ENCODE results near the gene ZBTB3.
"Not testable (repeated sequence)": the region's sequence is repeated elsewhere in the genome, so short reads cannot be mapped to it uniquely, and the experiment has no call there.

The ZBTB3 gene

GRCh38 chr11:62752994-62753735, 795 bp downstream of the ZBTB3 start:
- peaks cover 5% of the 10 kb centered on the region for H3K4me1 ChIP-seq (ENCODE audit: control insufficient read depth, insufficient read depth, low read length)
- H3K27me3 ChIP-seq (ENCODE audit: control insufficient read depth, insufficient read depth, low read length), result no peaks in the 10 kb centered on the region
- H3K4me3 ChIP-seq (ENCODE audit: low read depth, low read length), result peak overlapping the region; percentile 96
- H3K9me3 ChIP-seq (ENCODE audit: control insufficient read depth, insufficient read depth, low read length), result no peaks in the 10 kb centered on the region
- peaks cover 22% of the 10 kb centered on the region for H3K36me3 ChIP-seq (ENCODE audit: control insufficient read depth, insufficient read depth, low read length)
- peak overlapping the region; percentile 26 for H3K9ac ChIP-seq (ENCODE audit: low read depth, low read length)

DNA sequence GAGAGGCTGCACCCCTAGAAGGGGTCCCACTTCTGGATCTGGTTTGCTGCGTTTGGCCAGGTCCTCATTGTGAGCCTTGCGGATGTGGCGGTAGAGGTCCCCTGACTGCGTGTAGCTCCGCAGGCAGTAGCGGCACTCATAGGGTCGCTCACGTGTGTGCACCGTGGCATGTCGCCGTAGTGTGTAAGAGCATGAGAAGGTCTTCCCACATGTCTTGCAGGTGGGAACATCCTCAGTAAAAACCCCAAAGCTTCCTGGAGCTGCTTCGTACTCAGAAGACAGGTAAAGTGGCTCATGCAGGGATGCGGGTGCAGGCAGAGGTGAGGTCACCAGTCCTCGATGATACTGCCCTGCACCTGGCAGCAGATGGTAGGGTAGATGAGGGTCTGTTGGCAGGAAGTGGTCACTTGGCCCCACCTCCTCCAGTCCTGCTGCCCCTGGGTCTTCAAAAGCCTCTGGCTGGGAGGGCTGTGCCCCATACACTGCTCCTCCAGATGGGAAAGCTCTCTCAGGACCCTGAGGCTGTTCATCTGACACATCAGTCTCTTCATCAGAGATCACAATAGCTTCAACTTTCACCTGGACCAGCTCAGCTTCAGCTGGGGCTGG, 1.7 kb downstream of the ZBTB3 start:
- no peaks in the 10 kb centered on the region for H3K9me3 ChIP-seq (ENCODE audit: control insufficient read depth, insufficient read depth, low read length)
- peaks cover 22% of the 10 kb centered on the region for H3K36me3 ChIP-seq (ENCODE audit: control insufficient read depth, insufficient read depth, low read length)
- H3K4me1 ChIP-seq (ENCODE audit: control insufficient read depth, insufficient read depth, low read length), result peaks cover 5% of the 10 kb centered on the region
- H3K4me3 ChIP-seq (ENCODE audit: low read depth, low read length), result no peak overlapping the region
- no peak overlapping the region for H3K9ac ChIP-seq (ENCODE audit: low read depth, low read length)
- H3K27me3 ChIP-seq (ENCODE audit: control insufficient read depth, insufficient read depth, low read length), result no peaks in the 10 kb centered on the region

GRCh38 chr11:62749931-62750330, 4.0 kb downstream of the ZBTB3 start:
- H3K4me1 ChIP-seq (ENCODE audit: control insufficient read depth, insufficient read depth, low read length); H3K9ac ChIP-seq (ENCODE audit: low read depth, low read length); H3K9me3 ChIP-seq (ENCODE audit: control insufficient read depth, insufficient read depth, low read length); H3K27me3 ChIP-seq (ENCODE audit: control insufficient read depth, insufficient read depth, low read length); H3K4me3 ChIP-seq (ENCODE audit: low read depth, low read length): not testable (repeated sequence)
- H3K36me3 ChIP-seq (ENCODE audit: control insufficient read depth, insufficient read depth, low read length), result peaks cover 22% of the 10 kb centered on the region

GRCh38 chr11:62747475-62748160, 6.3 kb downstream of the ZBTB3 start:
- H3K4me1 ChIP-seq (ENCODE audit: control insufficient read depth, insufficient read depth, low read length), result no peaks in the 10 kb centered on the region
- no peak overlapping the region for H3K9ac ChIP-seq (ENCODE audit: low read depth, low read length)
- H3K27me3 ChIP-seq (ENCODE audit: control insufficient read depth, insufficient read depth, low read length), result no peaks in the 10 kb centered on the region
- no peaks in the 10 kb centered on the region for H3K9me3 ChIP-seq (ENCODE audit: control insufficient read depth, insufficient read depth, low read length)
- no peak overlapping the region for H3K4me3 ChIP-seq (ENCODE audit: low read depth, low read length)
- peaks cover 15% of the 10 kb centered on the region for H3K36me3 ChIP-seq (ENCODE audit: control insufficient read depth, insufficient read depth, low read length)

DNA sequence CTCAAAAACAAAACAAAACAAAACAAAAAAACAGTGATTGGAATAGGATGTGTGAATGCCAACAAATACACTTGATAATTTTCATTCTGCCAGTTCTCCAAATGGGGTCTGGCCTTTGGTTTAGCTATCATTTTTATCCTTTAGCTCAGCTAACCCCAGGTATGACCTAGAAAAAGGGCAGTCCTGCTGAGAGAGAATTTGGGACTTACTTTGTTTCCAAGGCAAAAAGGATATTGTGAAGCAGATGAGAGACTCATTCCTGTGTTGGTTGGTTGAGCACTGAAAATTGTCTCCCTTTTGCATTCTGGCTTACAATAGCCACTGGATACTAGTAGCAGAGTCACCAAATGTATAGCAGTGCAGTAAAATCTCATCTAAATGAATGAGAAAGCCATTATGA, 16.8 kb downstream of the ZBTB3 start:
- H3K9me3 ChIP-seq (ENCODE audit: control insufficient read depth, insufficient read depth, low read length), result no peaks in the 10 kb centered on the region
- H3K4me3 ChIP-seq (ENCODE audit: low read depth, low read length), result no peak overlapping the region
- H3K4me1 ChIP-seq (ENCODE audit: control insufficient read depth, insufficient read depth, low read length), result no peaks in the 10 kb centered on the region
- H3K9ac ChIP-seq (ENCODE audit: low read depth, low read length), result no peak overlapping the region
- H3K36me3 ChIP-seq (ENCODE audit: control insufficient read depth, insufficient read depth, low read length), result peaks cover 16% of the 10 kb centered on the region
- no peaks in the 10 kb centered on the region for H3K27me3 ChIP-seq (ENCODE audit: control insufficient read depth, insufficient read depth, low read length)

DNA sequence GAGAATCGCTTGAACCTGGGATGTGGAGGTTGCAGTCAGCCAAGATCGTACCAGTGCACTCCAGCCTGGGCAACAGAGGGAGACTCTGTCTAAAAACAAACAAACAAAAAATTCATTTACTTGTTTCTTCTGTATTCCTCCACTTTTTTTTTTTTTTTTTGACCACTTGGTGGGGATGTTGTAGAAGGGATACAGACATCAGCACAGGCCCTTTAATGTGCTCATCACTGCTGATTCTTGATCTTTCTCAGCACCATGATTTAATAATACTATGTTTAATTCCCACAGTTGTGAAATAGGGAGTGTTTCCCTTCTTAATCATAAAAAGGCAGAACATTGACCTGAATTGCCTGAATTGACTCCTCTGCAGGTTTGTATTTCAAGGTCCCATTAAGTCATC, 21.1 kb downstream of the ZBTB3 start:
- peaks cover 3% of the 10 kb centered on the region for H3K36me3 ChIP-seq (ENCODE audit: control insufficient read depth, insufficient read depth, low read length)
- H3K9ac ChIP-seq (ENCODE audit: low read depth, low read length), result no peak overlapping the region
- no peak overlapping the region for H3K4me3 ChIP-seq (ENCODE audit: low read depth, low read length)
- no peaks in the 10 kb centered on the region for H3K9me3 ChIP-seq (ENCODE audit: control insufficient read depth, insufficient read depth, low read length)
- H3K27me3 ChIP-seq (ENCODE audit: control insufficient read depth, insufficient read depth, low read length), result no peaks in the 10 kb centered on the region
- no peaks in the 10 kb centered on the region for H3K4me1 ChIP-seq (ENCODE audit: control insufficient read depth, insufficient read depth, low read length)

DNA sequence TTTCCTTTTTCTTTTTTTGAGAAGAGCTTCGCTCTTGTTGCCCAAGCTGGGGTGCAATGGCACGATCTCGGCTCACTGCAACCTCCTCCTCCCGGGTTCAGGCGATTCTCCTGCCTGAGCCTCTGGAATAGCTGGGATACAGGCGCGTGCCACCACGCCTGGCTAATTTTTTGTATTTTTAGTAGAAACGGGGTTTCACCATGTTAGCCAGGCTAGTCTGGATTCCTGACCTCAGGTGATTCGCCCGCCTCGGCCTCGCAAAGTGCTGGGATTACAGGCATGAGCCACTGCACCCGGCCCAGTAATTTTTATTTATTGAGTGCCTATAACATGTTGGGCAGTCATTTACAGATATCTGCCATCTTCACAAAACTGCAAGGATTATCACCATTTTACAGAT, 23.9 kb downstream of the ZBTB3 start:
- not testable (repeated sequence) for H3K9ac ChIP-seq (ENCODE audit: low read depth, low read length); H3K36me3 ChIP-seq (ENCODE audit: control insufficient read depth, insufficient read depth, low read length); H3K4me3 ChIP-seq (ENCODE audit: low read depth, low read length); H3K9me3 ChIP-seq (ENCODE audit: control insufficient read depth, insufficient read depth, low read length); H3K27me3 ChIP-seq (ENCODE audit: control insufficient read depth, insufficient read depth, low read length); H3K4me1 ChIP-seq (ENCODE audit: control insufficient read depth, insufficient read depth, low read length)

GRCh38 chr11:62728171-62728988, 25.6 kb downstream of the ZBTB3 start, which contains the start of gene TTC9C:
TTC9C (plus strand) TSS chr11:62728486; CDS start chr11:62728849, 363 bp downstream.
- H3K36me3 ChIP-seq (ENCODE audit: control insufficient read depth, insufficient read depth, low read length), result peaks cover 10% of the 10 kb centered on the region
- H3K9me3 ChIP-seq (ENCODE audit: control insufficient read depth, insufficient read depth, low read length), result no peaks in the 10 kb centered on the region
- peak within 1 kb of the TSS; percentile 99 for H3K4me3 ChIP-seq (ENCODE audit: low read depth, low read length)
- peak within 1 kb of the TSS; percentile 94 for H3K9ac ChIP-seq (ENCODE audit: low read depth, low read length)
- H3K27me3 ChIP-seq (ENCODE audit: control insufficient read depth, insufficient read depth, low read length), result no peaks in the 10 kb centered on the region
- H3K4me1 ChIP-seq (ENCODE audit: control insufficient read depth, insufficient read depth, low read length), result peaks cover 5% of the 10 kb centered on the region

DNA sequence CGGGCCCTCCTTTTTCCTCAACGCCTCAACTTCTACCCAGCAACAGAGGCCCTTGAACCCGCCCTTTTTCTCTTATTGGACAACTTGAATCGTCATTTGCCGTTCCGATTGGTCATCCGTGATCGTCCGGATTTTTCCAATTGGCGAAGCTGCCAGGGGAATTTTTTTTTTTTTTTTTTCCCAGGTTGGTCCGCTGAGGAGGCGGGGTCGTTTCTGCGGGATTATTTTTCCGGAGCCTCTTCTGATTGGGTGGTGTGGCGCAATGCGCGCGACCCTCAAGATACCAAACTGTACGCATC, 26.1 kb downstream of the ZBTB3 start:
- H3K36me3 ChIP-seq (ENCODE audit: control insufficient read depth, insufficient read depth, low read length), result peaks cover 11% of the 10 kb centered on the region
- H3K4me3 ChIP-seq (ENCODE audit: low read depth, low read length), result peak overlapping the region; percentile 99
- peaks cover 5% of the 10 kb centered on the region for H3K4me1 ChIP-seq (ENCODE audit: control insufficient read depth, insufficient read depth, low read length)
- H3K9me3 ChIP-seq (ENCODE audit: control insufficient read depth, insufficient read depth, low read length), result no peaks in the 10 kb centered on the region
- H3K27me3 ChIP-seq (ENCODE audit: control insufficient read depth, insufficient read depth, low read length), result no peaks in the 10 kb centered on the region
- H3K9ac ChIP-seq (ENCODE audit: low read depth, low read length), result peak overlapping the region; percentile 94

DNA sequence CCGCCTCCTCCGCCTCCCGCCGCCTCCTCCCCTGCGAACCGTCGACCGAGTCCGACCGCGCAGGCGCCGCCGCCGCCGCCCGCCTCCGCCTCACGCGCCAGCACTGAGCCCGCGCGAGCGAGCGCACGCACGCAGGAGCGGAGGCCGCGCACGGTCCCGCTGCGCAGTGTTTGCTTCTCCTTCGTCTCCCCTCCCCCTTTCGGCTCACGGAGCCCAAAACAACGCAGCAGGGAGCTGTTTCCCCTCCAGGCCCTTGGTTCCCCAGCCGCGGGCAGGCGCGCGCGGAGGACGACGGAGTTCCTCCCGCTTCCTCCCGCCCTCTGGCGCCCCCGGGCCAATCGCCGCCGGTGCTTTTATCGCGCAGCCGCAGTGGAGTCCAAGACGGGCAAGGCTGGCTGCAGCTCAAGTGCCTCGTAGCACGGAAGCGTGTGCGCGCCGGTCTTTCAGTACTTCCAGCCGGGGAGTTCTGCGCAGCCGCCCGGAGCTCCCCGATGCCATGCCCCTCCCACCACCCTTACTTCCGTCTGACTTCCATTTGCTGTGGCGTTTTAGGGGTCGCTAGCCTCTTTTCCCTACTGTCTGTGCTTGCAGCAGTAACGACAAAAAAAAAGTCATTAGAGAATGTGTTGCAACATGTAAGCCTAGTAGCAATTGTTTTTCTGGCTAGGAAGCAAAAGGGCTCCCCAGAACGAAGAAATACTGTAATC, 26.6 kb downstream of the ZBTB3 start, which contains the start of gene HNRNPUL2:
TSS of gene HNRNPUL2 (minus strand) at position 293 of the 707 bp plus-strand sequence. CDS start 301 bp downstream, outside the sequence.
- H3K4me1 ChIP-seq (ENCODE audit: control insufficient read depth, insufficient read depth, low read length), result peaks cover 5% of the 10 kb centered on the region
- H3K9me3 ChIP-seq (ENCODE audit: control insufficient read depth, insufficient read depth, low read length), result no peaks in the 10 kb centered on the region
- peak within 1 kb of the TSS; percentile 94 for H3K9ac ChIP-seq (ENCODE audit: low read depth, low read length)
- peak within 1 kb of the TSS; percentile 99 for H3K4me3 ChIP-seq (ENCODE audit: low read depth, low read length)
- H3K27me3 ChIP-seq (ENCODE audit: control insufficient read depth, insufficient read depth, low read length), result no peaks in the 10 kb centered on the region
- H3K36me3 ChIP-seq (ENCODE audit: control insufficient read depth, insufficient read depth, low read length), result peaks cover 15% of the 10 kb centered on the region

GRCh38 chr11:62726915-62727164, 27.1 kb downstream of the ZBTB3 start:
- Histone ChIP-seq H3K9me3 (ENCODE audit: control insufficient read depth, insufficient read depth, low read length) (no peaks in the 10 kb centered on the region), H3K27me3 (ENCODE audit: control insufficient read depth, insufficient read depth, low read length) (no peaks in the 10 kb centered on the region), H3K36me3 (ENCODE audit: control insufficient read depth, insufficient read depth, low read length) (peaks cover 20% of the 10 kb centered on the region), H3K4me1 (ENCODE audit: control insufficient read depth, insufficient read depth, low read length) (peaks cover 5% of the 10 kb centered on the region), H3K9ac (ENCODE audit: low read depth, low read length) (peak overlapping the region; percentile 94), H3K4me3 (ENCODE audit: low read depth, low read length) (peak overlapping the region; percentile 99)

Data from iPS-15b (cell line).